Hematopoietic multipotent progenitor cell (in vitro differentiated cells): ENCODE measurements around the gene ACTR3. TPM values are rescaled to one million over a fixed set of nuclear protein-coding genes. Genes with fewer than 3 reads are reported as not detected.

Experiments used
- DNase-seq, 3 donors: peaks; one replicate each; pipeline ENCODE4 v3.0.0-alpha.2; 2011 to 2015; ENCODE audit warnings: low read depth in 2 of 3, low spot score in 2 of 3
- small RNA-seq: library from RNA; depleted of rRNA; stranded (forward); fragments of <200 nt; gene quantifications from one replicate; pipeline ENCODE3, GENCODE V24; 2012
- total RNA-seq: library from RNA; depleted of rRNA; stranded (reverse); fragments of >200 nt; gene quantifications from one replicate; pipeline ENCODE4 v1.2.3, GENCODE V29; 2012

The ACTR3 gene
- total RNA-seq, 1 donor = 64.1 TPM

DNA sequence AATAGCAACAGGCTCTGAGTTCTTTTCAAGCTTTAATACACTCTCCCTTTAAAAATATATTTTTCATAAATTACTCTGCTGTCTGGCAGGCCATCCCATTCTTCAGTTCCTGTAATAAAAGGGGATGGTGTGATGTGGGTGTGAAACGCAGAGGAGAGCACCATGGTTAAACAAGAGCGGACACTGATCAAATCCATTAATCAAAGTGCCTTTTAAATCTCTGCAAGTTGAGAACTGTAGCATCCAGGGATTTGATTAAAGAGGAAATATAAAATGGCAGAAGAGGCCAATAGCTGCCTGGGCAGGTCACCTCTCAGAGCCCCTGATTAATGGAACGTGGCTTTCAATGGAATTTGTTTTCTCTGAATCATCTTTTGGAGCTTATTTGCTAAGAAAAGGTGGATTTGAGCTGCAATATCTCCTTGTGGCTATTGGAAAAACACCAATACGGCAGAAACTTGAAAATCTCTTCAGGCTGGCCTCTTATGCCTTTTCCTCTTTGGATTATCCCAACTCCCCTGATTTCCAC lies 96.9 kb downstream of the ACTR3 start:
- DNase-seq = no peak

DNA sequence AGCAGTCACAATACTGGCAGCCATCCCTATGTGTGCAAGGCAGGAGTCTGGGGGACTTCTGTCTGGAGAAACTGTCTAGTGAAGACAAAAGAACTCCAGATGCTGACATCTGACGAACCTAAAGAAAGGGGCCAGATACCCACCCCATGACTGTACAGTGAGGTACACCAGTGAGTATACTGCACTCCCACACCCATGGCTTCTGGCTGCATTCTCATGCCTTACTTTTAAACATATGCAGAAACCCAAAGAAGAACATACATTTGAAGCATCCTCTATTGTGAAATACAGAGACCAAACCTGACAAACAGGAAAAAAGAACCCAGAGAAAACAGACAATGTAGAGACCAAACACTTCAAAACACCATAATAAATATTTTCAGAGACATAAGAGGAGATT lies 102.2 kb downstream of the ACTR3 start:
- no peak for DNase-seq

DNA sequence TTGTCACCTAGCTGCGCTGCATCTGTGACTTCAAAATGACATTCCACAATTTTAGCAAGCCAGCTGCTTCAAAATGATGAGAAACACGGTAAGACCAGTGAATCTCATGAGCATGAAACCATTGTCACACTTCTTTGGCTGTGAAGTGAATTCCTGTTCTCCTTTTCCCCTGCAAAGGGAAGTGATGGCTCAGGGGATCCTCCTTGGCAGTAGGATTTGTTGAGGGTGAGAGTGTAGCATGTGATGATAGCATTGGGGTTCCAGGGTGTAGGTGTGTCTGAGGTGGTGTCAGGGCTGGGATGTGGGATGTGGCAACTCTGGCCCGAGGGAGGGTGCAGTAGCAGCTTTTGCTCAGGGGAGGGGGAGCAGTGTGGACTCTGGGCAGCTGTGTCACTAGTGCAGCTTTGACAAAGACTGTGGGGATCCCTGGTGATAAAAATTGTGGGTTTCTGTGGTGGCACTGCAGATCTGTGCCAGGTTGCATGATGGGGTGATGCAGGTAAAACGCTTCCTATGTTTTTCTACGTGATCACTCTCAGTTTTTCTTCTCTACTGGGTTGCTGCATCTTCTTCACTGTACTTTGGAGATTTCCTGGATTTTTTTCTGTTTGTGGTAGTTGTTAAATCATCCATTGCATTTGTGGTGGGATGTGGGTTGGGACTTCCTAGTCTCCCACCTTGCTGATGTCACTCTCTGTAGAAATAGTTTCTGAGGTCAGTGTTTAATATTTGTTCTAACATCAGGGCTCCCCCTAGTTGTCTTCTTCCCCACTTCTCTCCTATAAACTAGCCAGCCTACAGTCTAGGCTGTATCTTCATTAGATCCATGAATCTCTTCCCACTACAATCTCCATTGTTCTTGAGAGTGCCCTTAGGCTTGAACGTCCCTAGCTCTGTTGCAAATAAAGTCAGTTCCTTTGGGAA lies 107.0 kb downstream of the ACTR3 start:
- DNase-seq = no peak

DNA sequence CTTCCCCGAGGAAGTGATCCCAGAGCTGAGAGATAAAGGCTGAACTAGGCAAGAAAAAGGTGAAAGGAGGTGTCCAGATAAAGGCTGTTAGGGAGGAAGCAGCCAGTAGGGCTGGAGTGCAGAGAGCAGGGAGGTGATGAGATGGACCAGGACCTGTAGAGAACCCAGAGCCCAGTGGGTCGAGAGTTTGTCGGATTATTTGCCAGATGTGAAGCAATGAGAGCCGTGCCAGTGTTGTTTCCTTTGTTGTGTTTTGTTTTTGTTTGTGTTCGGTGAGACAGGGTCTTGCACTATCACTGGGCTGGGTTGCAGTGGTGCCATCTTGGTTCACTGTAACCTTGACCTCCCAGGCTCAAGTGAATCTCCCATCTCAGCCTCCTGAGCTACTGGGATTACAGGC lies 111.3 kb downstream of the ACTR3 start:
- no peak for DNase-seq

DNA sequence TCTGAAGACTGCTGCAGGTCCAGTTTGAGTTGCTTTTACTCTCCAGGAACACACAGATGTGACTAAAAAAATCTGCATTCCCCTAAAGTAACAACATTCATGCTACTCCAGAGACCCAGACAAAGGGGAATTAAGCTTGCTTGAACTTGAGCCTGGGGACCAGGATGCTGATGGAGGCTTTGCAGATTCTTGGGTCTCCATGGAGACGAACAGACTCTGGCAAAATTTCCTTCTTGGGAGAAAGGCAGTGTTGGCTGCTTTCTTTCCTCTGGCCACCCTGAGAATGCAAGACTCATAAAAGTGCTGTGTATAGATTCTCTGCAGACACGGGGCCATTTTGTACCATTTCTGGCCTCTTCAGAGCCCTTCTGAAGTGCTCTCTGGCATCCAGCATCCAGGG lies 112.0 kb downstream of the ACTR3 start:
- no peak for DNase-seq

DNA sequence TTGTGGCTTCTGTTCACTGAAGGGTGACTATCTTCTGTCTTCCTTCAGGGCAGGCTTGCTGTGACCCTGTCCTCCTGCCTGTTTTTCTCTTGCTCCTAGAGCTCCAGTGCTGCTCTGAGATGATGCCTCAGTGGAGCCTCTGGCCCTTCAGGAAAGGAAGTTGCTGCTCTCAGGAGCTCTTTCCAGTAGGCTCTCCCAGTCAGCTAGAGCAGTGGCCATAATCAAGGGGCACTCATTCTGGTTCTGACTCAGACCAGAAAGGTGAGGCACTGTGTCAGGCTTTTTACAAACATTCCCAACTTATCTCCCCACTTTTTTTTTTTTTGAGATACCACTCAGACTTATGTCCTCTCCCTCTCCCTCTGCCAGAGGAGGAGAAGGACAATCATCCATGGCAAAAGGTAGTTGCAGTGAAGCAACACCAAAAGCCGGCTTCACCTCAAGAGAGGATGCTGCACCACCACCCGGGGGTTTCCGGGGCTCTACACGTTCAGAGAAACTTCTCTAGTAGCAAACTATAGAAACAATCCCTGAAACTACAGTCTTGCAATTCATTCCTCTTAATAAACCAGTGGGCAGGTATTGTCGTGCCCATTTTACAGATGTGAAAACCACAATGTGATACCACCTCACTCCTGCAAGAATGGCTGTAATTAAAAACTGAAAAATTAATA lies 115.4 kb downstream of the ACTR3 start:
- DNase-seq = no peak

DNA sequence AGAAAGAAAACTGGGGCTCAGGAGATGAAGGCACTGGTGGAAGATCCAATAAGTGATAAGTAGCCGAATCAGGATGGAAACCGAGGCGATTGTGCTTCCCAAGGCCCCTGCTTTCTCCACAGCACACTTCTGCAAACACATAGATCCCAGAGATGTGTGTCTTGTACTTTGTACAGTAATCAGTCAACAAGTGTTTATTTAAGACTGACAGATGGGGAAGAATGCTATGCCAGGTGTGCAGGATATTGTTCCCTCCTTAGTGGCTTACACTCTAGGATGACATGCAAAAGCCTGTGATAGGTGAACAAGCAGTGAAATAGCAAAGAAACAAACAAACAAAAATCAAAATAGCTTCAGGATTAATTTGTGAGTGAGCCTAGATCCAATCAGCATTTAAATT lies 116.6 kb downstream of the ACTR3 start:
- DNase-seq = no peak

DNA sequence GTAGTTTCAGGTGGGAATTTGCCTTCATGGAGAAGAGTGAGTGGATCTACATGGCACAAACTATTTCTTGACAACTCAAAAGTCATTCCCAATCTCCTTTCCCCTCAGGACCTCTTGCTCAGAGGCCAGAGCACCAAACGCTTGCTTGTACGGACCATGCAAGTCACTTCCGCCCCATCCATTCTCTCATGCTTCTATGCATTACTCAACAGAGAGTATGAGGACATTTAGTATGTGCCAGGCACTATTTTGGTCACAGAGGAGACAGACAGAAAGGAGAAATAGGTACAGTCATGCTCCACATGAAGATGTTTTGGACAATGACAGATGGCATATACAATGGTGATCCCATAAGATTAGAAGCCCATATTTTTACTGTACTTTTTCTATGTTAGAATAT lies 117.5 kb downstream of the ACTR3 start:
- DNase-seq = no peak

DNA sequence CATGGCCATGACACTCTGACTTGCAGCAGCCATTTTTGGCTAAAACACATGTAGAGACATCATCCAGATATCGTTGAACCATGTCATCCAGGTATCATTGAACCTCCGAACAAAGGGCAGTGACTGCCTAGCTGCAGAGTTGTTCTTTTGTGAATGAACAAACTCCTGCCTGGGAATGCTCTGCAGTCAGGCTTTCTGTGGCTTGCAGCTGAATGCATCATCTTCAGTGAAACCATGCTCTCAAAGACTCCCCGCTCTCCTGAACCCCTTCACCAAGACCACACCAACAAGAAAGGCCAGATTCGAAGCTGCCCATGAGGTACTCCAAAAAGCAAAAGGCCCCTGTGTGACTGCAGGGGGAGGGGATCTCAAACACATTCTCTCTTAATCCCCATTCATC lies 118.8 kb downstream of the ACTR3 start:
- no peak for DNase-seq

DNA sequence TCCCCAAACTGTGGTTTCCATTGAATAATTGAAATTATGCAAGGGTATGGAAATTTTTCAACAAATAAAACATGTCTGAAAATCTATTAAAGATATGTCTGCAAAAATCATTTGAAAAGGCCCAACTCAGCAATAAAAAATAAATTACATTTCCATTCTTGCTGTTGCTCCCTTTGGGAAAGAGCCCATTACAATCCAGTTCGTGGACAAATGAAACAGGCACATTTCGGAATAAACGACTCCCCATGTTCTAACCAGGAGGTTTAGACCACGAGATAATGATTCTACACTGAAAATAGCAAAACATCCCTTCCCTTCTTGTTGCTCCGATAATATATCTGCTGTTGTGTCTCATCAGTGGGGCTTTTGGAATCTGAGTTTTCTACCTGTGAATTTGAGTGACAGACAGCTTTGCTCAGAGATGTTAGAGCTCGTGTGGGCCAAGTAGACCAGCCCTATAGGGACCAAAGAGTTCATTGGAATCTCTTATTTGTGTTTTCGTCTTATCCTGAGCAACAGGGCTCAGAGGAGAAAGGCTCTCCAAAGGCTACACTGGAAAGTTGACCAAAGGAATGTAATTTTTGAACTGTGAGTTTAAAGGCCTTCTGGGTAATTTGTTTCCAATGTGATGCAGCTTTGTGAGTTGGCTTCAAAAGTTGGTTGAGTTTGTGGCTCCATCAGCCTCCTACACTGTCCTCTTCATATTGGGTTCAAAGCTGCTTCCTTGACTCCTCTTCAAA lies 119.5 kb downstream of the ACTR3 start:
- no peak for DNase-seq

DNA sequence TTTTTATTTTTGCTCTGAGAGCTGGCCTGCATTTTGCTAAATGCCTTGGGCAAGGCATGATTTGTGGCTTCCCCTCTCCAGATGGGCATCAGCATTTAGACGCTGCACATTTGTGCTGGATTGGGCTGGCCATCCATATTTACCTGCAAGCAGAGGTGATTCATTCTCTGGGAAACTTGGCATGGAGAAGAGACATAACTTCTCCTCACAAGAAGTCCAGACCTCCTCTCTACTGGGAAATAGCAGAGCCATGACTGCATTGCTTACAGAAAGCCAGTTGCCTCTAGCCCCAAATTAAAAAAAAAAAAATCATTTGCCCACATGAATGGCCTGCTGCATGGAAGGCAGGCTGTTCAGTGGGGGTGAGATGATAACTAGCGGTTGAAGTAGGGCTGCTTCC lies 120.1 kb downstream of the ACTR3 start:
- DNase-seq = no peak

DNA sequence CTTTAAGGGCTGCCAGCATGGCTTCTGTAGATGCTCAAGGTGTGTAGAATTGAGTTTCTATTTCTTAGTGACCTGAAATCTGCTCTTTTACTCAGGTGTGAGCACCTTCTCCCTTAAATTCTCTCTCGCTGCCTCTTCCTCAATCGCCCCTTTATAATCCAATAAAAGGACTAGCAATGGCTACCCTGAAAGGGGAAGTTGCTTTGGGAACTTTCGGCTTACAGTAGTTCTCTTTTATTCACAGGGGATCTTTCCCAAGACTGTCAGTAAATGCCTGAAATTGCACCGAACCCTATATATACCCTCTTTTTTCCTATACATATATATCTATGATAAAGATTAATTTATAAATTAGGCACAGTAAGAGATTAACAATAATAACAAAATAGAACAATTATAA lies 121.8 kb downstream of the ACTR3 start:
- no peak for DNase-seq

Small RNA genes lying within 50 kb of the gene (small RNA-seq; reads per million reads assigned to genes)
- gene RF00012 = 0.61 reads per million

Other genes with a start within 250 kb of the ACTR3 start
- gene SLC35F5, start 133.4 kb upstream of the ACTR3 start, total RNA-seq = 48.7 TPM